GM12875 (cell line): ENCODE data around the gene EVI5L.

Source experiments
- H3K4me3 ChIP-seq: one replicate; pipeline ENCODE4 v1.5.1; 2011; ENCODE audit warnings: low read depth, low read length, control low read depth
- CTCF ChIP-seq: IDR thresholded peaks from 2 replicates; pipeline ENCODE4 v1.5.1; 2011; ENCODE audit warnings: low read depth, mild to moderate bottlenecking, control low read depth, inconsistent platforms, low read length, moderate library complexity, borderline replicate concordance; ENCODE audit not compliant: insufficient read depth

Gene EVI5L

GRCh38 chr19:7817801-7818200, 12.2 kb upstream of the EVI5L start:
- no peak overlapping the region for H3K4me3 ChIP-seq
- no peak for TF ChIP-seq CTCF

- no peak overlapping the region for H3K4me3 ChIP-seq
- no peak for TF ChIP-seq CTCF
These were observed 11.2 kb upstream of the EVI5L start for GRCh38 chr19:7818806-7819205.

GRCh38 chr19:7819337-7819736, 10.7 kb upstream of the EVI5L start:
- no peak overlapping the region for H3K4me3 ChIP-seq
- TF ChIP-seq CTCF = no peak

GRCh38 chr19:7820588-7820987, 9.4 kb upstream of the EVI5L start:
- TF ChIP-seq CTCF = no peak
- H3K4me3 ChIP-seq = no peak overlapping the region

- no peak for TF ChIP-seq CTCF
- no peak overlapping the region for H3K4me3 ChIP-seq
These were observed 7.0 kb upstream of the EVI5L start for GRCh38 chr19:7822910-7823515.

GRCh38 chr19:7823686-7824301, 6.2 kb upstream of the EVI5L start:
- no peak overlapping the region for H3K4me3 ChIP-seq
- TF ChIP-seq CTCF = no peak

GRCh38 chr19:7829166-7829520, 875 bp upstream of the EVI5L start:
- TF ChIP-seq CTCF = no peak
- peak overlapping the region; percentile 39 for H3K4me3 ChIP-seq
